ENCODE measurements around the gene PERP. TPM values are rescaled to one million over a fixed set of nuclear protein-coding genes. Genes with fewer than 3 reads are reported as not detected.

The PERP gene
- total RNA-seq (10 to 100 TPM; 13.7 to 46.6 (median 17.7) TPM), polyA plus RNA-seq (10 to 100 TPM; 22.8 to 31.2 TPM)

DNA sequence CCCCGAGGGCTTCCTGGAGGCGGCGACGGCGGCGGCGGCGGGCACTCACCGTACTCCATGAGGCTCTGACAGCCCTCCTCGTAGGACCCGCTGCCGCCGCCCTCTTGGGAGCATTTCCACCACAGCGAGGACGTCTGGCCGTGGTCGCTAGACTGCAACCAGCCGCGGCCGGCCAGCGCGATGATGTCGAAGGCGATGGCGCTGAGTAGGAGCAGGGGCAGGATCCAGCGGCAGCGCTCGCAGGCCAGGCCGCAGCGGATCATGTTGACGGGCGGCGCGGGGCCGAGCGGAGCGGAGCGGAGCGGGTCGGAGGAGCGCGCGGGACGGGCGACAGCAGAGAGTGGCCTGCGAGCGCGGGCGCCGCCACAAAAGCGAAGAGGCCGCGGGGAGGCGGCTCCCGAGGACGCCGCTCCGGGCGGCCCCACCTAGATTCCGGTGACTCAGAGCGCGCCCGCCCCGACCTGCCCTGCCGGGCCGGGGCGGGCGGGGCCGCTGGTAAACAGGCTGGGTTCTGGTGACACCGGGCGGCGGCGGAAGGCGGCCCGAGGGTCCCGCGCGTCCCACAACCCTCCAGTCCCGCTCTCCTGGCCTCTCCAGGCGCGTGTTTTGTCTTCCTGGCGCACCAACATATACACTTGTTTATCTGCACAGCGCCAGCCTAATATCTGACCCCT, at the start of gene PERP:
TSS of gene PERP (minus strand) at position 342 of the 674 bp plus-strand sequence. CDS start at position 263, 79 bp downstream.
- Histone ChIP-seq H3K27ac (peak within 1 kb of the TSS; percentile 77 to 92 (median 92)), H3K27me3 (no peaks in the 10 kb centered on the region), H3K4me1 (peaks cover 6 to 8% (median 7%) of the 10 kb centered on the region in 3 donors), H3K36me3 (no peaks in the 10 kb centered on the region), H3K9me3 (no peaks in the 10 kb centered on the region), H3K4me3 (peak within 1 kb of the TSS; percentile 63 to 93 (median 76))
- ATAC-seq (peak; percentile 91 to 96 (median 92)), DNase-seq (peak; percentile 75 to 92 (median 84)), FAIRE-seq (no peak)
- no peak for TF ChIP-seq CTCF (IDR thresholded peaks at IDR 0.05)
- 1 to 2% methylated on average over 57 to 83 of the region's 83 CpGs for WGBS, 2 donors
- intact Hi-C loops (cut with DNase I), result no loop called here

DNA sequence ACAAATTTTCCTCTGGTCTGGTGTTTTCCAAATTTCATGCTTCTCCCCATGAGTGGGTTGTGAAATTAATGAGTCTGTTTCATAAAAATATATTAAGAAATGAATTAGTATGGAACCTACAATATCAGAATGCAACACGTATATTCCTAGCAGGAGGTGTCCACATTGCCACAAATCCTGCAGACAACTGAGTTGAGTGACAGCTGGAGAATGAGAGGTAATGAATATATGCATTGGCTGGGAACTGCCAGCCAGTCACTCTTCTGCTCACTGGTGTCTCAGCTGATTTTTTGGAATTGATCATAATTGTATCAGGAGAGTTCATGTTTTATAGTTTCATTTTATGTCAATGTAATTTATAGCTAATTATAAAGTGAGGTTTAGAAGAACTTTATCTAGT, 48.2 kb upstream of the PERP start:
- no peak for TF ChIP-seq CTCF (IDR thresholded peaks at IDR 0.05)
- no peaks in the 10 kb centered on the region for H3K9me3 ChIP-seq
- H3K4me3 ChIP-seq, result no peak overlapping the region
- FAIRE-seq (no peak), ATAC-seq (no peak), DNase-seq (no peak)
- intact Hi-C loops (cut with DNase I), result no loop called here
- H3K27me3 ChIP-seq, result no peaks in the 10 kb centered on the region
- H3K27ac ChIP-seq, result no peak overlapping the region
- H3K4me1 ChIP-seq, result no peaks in the 10 kb centered on the region
- WGBS, 2 donors, result 81 to 84% methylated on average over 1 of the region's 1 CpG
- no peaks in the 10 kb centered on the region for H3K36me3 ChIP-seq

GRCh38 chr6:138146544-138146943, 39.3 kb upstream of the PERP start:
- intact Hi-C loops (cut with DNase I), result no loop called here
- no peak overlapping the region for H3K27ac ChIP-seq
- DNase-seq (no peak), ATAC-seq (no peak), FAIRE-seq (no peak)
- H3K4me3 ChIP-seq, result no peak overlapping the region
- no peaks in the 10 kb centered on the region for H3K27me3 ChIP-seq
- H3K4me1 ChIP-seq, result no peaks in the 10 kb centered on the region
- TF ChIP-seq CTCF (IDR thresholded peaks at IDR 0.05), result no peak
- H3K36me3 ChIP-seq, result no peaks in the 10 kb centered on the region
- WGBS, 2 donors, result 82 to 91% methylated on average over 5 of the region's 5 CpGs
- H3K9me3 ChIP-seq, result no peaks in the 10 kb centered on the region

GRCh38 chr6:138145402-138145801, 38.2 kb upstream of the PERP start:
- 82% methylated on average over 3 of the region's 3 CpGs for WGBS, 2 donors
- intact Hi-C loops (cut with DNase I), result no loop called here

More at GRCh38 chr6:138145402-138145801, 38.2 kb upstream of the PERP start:
- H3K9me3 ChIP-seq, result no peaks in the 10 kb centered on the region
- no peaks in the 10 kb centered on the region for H3K4me1 ChIP-seq
- H3K27me3 ChIP-seq, result no peaks in the 10 kb centered on the region
- H3K36me3 ChIP-seq, result no peaks in the 10 kb centered on the region
- H3K27ac ChIP-seq, result no peak overlapping the region
- FAIRE-seq (no peak), ATAC-seq (no peak), DNase-seq (no peak)
- no peak overlapping the region for H3K4me3 ChIP-seq
- TF ChIP-seq CTCF (IDR thresholded peaks at IDR 0.05), result no peak

Measured in pancreas (tissue), 10 donors.